Thyroid gland (tissue), 4 donors: ENCODE data around the gene DPP8.

Experiments used
- CTCF ChIP-seq, 6 experiments: fragments of 200-600 bp in 3 of 6; fragments of 450-650 bp in 3 of 6; sonication (generic) in 3 of 6; IDR thresholded peaks; one replicate each; pipeline ENCODE4 v1.5.1; 2016 to 2019; ENCODE audit warnings: antibody characterized with exemption in 6 of 6, mild to moderate bottlenecking in 2 of 6, inconsistent platforms in 1 of 6, moderate library complexity in 1 of 6
- POLR2A ChIP-seq, 2 donors: fragments of 450-650 bp; IDR thresholded peaks; one replicate each; pipeline ENCODE4 v1.6.1; 2017; ENCODE audit warnings: antibody characterized with exemption in 2 of 2, mild to moderate bottlenecking in 2 of 2, moderate library complexity in 1 of 2

GRCh38 chr15:65553691-65554090, 36.2 kb upstream of the DPP8 start:
- TF ChIP-seq CTCF (IDR thresholded peaks at IDR 0.05): no peak
- no peak for TF ChIP-seq POLR2A (IDR thresholded peaks at IDR 0.05)
